Posterior vena cava (tissue), 2 donors: Measurements from ENCODE around the gene TNK1. TPM values are rescaled to one million over a fixed set of nuclear protein-coding genes. Genes with fewer than 3 reads are reported as not detected.
A peak's percentile ranks its signal among the peaks of the same experiment; 100 is the strongest.

ENCODE experiments used
- DNase-seq: peaks from one replicate; pipeline ENCODE4 v3.0.0-alpha.2; 2020; ENCODE audit warnings: low spot score
- intact Hi-C, 2 donors: fragments of 100-400 bp; cut with DNase I; formaldehyde crosslinking; loops; one replicate each; pipeline versions ENCODE4 v1.14.1 to v1.14.2; 2022 to 2023
- total RNA-seq, 2 donors: library from RNA; stranded (reverse); fragmentation: NEBNext Ultra II Directional; extraction: Animal tissue kit (Norgen Biotek cat#: 25700); gene quantifications; one replicate each; pipeline ENCODE4 v1.2.1, GENCODE V29; 2021
- donor health status: DM: yes; HTN: yes; CAD: no.
- donor health status: DM: yes; HTN: yes; CAD: no.

Gene TNK1
- total RNA-seq, 2 donors from 2014 or later, result 1.6 to 1.8 TPM

- DNase-seq, result no peak
- intact Hi-C loops, result no loop called here
Measured at GRCh38 chr17:7405350-7406234, 24.7 kb downstream of the TNK1 start.

GRCh38 chr17:7406235-7406825 lies 25.4 kb downstream of the TNK1 start:
- DNase-seq, result no peak
- intact Hi-C loops, result no loop called here

- no peak for DNase-seq
- intact Hi-C loops, result no loop called here
Measured at GRCh38 chr17:7407082-7407481, 26.2 kb downstream of the TNK1 start.

- intact Hi-C loops, result no loop called here
- DNase-seq, result no peak
Measured at GRCh38 chr17:7407485-7408251, 26.8 kb downstream of the TNK1 start, which contains the start of gene NLGN2. TSS of gene NLGN2 (plus strand) at chr17:7407845. CDS start at chr17:7408256, 411 bp downstream.

GRCh38 chr17:7408252-7408727 lies 27.4 kb downstream of the TNK1 start:
- intact Hi-C loops, result no loop called here
- DNase-seq, result no peak

- DNase-seq, result no peak
- intact Hi-C loops, result no loop called here
Measured at GRCh38 chr17:7408863-7409262, 28.0 kb downstream of the TNK1 start.

- intact Hi-C loops, result no loop called here
- no peak for DNase-seq
Measured at GRCh38 chr17:7409716-7410115, 28.8 kb downstream of the TNK1 start.

GRCh38 chr17:7410634-7411426 lies 29.9 kb downstream of the TNK1 start:
- intact Hi-C loops, result no loop called here
- no peak for DNase-seq

GRCh38 chr17:7411427-7411750 lies 30.5 kb downstream of the TNK1 start:
- DNase-seq, result no peak
- intact Hi-C loops, result no loop called here

GRCh38 chr17:7413346-7413985 lies 32.6 kb downstream of the TNK1 start:
- intact Hi-C loops, result no loop called here
- no peak for DNase-seq

GRCh38 chr17:7414837-7415236 lies 33.9 kb downstream of the TNK1 start:
- peak; percentile 71 for DNase-seq
- intact Hi-C loops, result no loop called here

GRCh38 chr17:7415784-7416183 lies 34.9 kb downstream of the TNK1 start:
- peak; percentile 77 for DNase-seq
- intact Hi-C loops, result no loop called here

GRCh38 chr17:7416323-7416722 lies 35.4 kb downstream of the TNK1 start:
- DNase-seq, result no peak
- intact Hi-C loops, result no loop called here

GRCh38 chr17:7417056-7417655 lies 36.3 kb downstream of the TNK1 start:
- peak; percentile 76 for DNase-seq
- intact Hi-C loops, result no loop called here

- intact Hi-C loops, result no loop called here
- DNase-seq, result peak; percentile 75
Measured at GRCh38 chr17:7418472-7419152, 37.7 kb downstream of the TNK1 start.

GRCh38 chr17:7419819-7420610 lies 39.1 kb downstream of the TNK1 start, which contains the start of gene SPEM1:
TSS of gene SPEM1 (plus strand) at chr17:7420324. CDS start at chr17:7420385, 61 bp downstream.
- peak; percentile 60 for DNase-seq
- intact Hi-C loops, result no loop called here

GRCh38 chr17:7421186-7421585 lies 40.3 kb downstream of the TNK1 start:
- DNase-seq, result peak; percentile 57
- intact Hi-C loops, result no loop called here
